Measurements from ENCODE around the gene TES. TPM values are rescaled to one million over a fixed set of nuclear protein-coding genes. Genes with fewer than 3 reads are reported as not detected.

Gene TES
- total and polyA plus RNA-seq, 4 donors: 5.7 to 11.8 (median 7.5) TPM

- TF ChIP-seq MAX (IDR thresholded peaks at IDR 0.05): no peak
- TF ChIP-seq, protein P1, sequence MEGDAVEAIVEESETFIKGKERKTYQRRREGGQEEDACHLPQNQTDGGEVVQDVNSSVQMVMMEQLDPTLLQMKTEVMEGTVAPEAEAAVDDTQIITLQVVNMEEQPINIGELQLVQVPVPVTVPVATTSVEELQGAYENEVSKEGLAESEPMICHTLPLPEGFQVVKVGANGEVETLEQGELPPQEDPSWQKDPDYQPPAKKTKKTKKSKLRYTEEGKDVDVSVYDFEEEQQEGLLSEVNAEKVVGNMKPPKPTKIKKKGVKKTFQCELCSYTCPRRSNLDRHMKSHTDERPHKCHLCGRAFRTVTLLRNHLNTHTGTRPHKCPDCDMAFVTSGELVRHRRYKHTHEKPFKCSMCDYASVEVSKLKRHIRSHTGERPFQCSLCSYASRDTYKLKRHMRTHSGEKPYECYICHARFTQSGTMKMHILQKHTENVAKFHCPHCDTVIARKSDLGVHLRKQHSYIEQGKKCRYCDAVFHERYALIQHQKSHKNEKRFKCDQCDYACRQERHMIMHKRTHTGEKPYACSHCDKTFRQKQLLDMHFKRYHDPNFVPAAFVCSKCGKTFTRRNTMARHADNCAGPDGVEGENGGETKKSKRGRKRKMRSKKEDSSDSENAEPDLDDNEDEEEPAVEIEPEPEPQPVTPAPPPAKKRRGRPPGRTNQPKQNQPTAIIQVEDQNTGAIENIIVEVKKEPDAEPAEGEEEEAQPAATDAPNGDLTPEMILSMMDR (IDR thresholded peaks at IDR 0.05; ENCODE audit: low read depth, low read length, missing input control): no peak
- TF ChIP-seq NR2F2 (IDR thresholded peaks at IDR 0.05): no peak
- TF ChIP-seq ATF3 (IDR thresholded peaks at IDR 0.05): no peak
- TF ChIP-seq JUND (IDR thresholded peaks at IDR 0.05): no peak
- TF ChIP-seq FOXA2 (IDR thresholded peaks at IDR 0.05): no peak
- no peak for TF ChIP-seq EGR1 (IDR thresholded peaks at IDR 0.05; ENCODE audit: low read depth in 2 of 2)
- TF ChIP-seq, protein P2, sequence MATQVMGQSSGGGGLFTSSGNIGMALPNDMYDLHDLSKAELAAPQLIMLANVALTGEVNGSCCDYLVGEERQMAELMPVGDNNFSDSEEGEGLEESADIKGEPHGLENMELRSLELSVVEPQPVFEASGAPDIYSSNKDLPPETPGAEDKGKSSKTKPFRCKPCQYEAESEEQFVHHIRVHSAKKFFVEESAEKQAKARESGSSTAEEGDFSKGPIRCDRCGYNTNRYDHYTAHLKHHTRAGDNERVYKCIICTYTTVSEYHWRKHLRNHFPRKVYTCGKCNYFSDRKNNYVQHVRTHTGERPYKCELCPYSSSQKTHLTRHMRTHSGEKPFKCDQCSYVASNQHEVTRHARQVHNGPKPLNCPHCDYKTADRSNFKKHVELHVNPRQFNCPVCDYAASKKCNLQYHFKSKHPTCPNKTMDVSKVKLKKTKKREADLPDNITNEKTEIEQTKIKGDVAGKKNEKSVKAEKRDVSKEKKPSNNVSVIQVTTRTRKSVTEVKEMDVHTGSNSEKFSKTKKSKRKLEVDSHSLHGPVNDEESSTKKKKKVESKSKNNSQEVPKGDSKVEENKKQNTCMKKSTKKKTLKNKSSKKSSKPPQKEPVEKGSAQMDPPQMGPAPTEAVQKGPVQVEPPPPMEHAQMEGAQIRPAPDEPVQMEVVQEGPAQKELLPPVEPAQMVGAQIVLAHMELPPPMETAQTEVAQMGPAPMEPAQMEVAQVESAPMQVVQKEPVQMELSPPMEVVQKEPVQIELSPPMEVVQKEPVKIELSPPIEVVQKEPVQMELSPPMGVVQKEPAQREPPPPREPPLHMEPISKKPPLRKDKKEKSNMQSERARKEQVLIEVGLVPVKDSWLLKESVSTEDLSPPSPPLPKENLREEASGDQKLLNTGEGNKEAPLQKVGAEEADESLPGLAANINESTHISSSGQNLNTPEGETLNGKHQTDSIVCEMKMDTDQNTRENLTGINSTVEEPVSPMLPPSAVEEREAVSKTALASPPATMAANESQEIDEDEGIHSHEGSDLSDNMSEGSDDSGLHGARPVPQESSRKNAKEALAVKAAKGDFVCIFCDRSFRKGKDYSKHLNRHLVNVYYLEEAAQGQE (IDR thresholded peaks at IDR 0.05): no peak
- TF ChIP-seq FOXA1 (IDR thresholded peaks at IDR 0.05): no peak
- no peak for TF ChIP-seq TAF1 (conservative IDR thresholded peaks at IDR 0.05)
- no peak for TF ChIP-seq RXRA (IDR thresholded peaks at IDR 0.05)
- no peak for TF ChIP-seq ZBTB33 (IDR thresholded peaks at IDR 0.05)
- TF ChIP-seq GABPA (IDR thresholded peaks at IDR 0.05 in 1 of 2, conservative IDR thresholded peaks at IDR 0.05 in 1 of 2): no peak
- no peak for TF ChIP-seq HNF4A (conservative IDR thresholded peaks at IDR 0.05)
- TF ChIP-seq RAD21 (IDR thresholded peaks at IDR 0.05): no peak
- TF ChIP-seq YY1 (IDR thresholded peaks at IDR 0.05): no peak
- TF ChIP-seq SP1 (IDR thresholded peaks at IDR 0.05): no peak
- TF ChIP-seq HNF4G (IDR thresholded peaks at IDR 0.05): no peak
- Histone ChIP-seq H3K9ac (ENCODE audit: low read depth in 1 of 2, low read length in 2 of 2) (no peak overlapping the region), H3K36me3 (ENCODE audit: control insufficient read depth in 4 of 4, insufficient read depth in 3 of 4, low read depth in 1 of 4, low read length in 3 of 4) (no peaks in the 10 kb centered on the region), H3K4me1 (ENCODE audit: control insufficient read depth in 4 of 4, insufficient read depth in 4 of 4, low read length in 3 of 4) (no peaks in the 10 kb centered on the region), H3K9me3 (ENCODE audit: control insufficient read depth in 4 of 4, low read length in 3 of 4) (no peaks in the 10 kb centered on the region), H3K27me3 (ENCODE audit: control insufficient read depth in 4 of 4, insufficient read depth in 4 of 4, low read length in 3 of 4) (no peaks in the 10 kb centered on the region), H3K27ac (ENCODE audit: low read depth in 1 of 2, low read length in 2 of 2) (no peak overlapping the region), H3K4me3 (ENCODE audit: low read depth in 1 of 3, low read length in 3 of 3) (no peak overlapping the region)
- 85% methylated on average over 5 of the region's 5 CpGs for WGBS
- no peak for DNase-seq (ENCODE audit: low spot score)
These were observed 16.8 kb upstream of the TES start for GRCh38 chr7:116193329-116194087.

Measured in liver (tissue), 9 donors.